Measurements from ENCODE around the gene CCDC122. TPM values are rescaled to one million over a fixed set of nuclear protein-coding genes. Genes with fewer than 3 reads are reported as not detected.

The CCDC122 gene
- total RNA-seq, 4 donors from 2014 or later = 3.5 to 18.0 (median 5.8) TPM

DNA sequence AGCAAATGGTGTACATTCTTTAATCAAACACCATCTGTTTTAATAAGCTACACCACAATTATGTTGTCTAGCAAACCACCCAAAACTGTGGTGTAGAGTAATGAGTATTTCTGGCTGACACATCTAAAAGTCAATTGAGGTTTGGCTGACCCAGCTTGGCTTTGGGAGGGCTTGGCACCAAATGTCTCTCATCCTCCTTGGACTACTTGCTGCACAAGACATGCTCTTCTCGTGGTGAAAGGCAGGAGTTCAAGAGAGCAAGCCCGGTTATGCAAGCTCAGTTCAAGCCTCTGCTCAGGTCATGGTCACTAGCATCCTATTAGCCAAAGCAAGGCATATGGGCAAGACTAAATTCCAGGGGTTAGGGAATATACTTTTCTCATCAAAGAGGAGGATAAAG, 37.3 kb upstream of the CCDC122 start:
- Histone ChIP-seq H3K27ac (no peak overlapping the region), H3K27me3 (no peaks in the 10 kb centered on the region), H3K4me1 (no peaks in the 10 kb centered on the region), H3K9me3 (no peaks in the 10 kb centered on the region), H3K36me3 (no peaks in the 10 kb centered on the region), H3K4me3 (no peak overlapping the region)
- no peak for TF ChIP-seq POLR2A (IDR thresholded peaks at IDR 0.05)
- TF ChIP-seq, protein P1, sequence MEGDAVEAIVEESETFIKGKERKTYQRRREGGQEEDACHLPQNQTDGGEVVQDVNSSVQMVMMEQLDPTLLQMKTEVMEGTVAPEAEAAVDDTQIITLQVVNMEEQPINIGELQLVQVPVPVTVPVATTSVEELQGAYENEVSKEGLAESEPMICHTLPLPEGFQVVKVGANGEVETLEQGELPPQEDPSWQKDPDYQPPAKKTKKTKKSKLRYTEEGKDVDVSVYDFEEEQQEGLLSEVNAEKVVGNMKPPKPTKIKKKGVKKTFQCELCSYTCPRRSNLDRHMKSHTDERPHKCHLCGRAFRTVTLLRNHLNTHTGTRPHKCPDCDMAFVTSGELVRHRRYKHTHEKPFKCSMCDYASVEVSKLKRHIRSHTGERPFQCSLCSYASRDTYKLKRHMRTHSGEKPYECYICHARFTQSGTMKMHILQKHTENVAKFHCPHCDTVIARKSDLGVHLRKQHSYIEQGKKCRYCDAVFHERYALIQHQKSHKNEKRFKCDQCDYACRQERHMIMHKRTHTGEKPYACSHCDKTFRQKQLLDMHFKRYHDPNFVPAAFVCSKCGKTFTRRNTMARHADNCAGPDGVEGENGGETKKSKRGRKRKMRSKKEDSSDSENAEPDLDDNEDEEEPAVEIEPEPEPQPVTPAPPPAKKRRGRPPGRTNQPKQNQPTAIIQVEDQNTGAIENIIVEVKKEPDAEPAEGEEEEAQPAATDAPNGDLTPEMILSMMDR (IDR thresholded peaks at IDR 0.05) = no peak
- intact Hi-C loops (cut with DNase I; ENCODE audit: low total_unique reads) = no loop called here
- no peak for DNase-seq

DNA sequence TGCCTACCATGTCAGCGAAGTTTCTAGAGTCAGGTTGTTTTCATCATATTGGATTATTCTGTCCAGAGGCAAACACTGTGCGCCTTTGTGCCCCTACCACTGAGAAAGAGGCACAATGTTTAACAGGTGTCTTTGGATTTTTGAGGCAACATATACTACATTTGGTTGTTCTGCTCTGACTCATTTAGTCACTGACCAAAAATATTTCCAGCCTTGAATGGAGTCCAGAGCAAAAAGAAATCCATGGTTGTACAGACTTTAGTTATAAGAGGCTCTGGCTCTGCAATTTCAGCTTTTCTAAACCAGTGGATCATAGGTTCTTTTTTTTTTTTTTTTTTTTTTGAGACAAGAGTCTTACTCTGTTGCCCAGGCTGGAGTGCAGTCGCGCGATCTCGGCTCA, 35.9 kb upstream of the CCDC122 start:
- no peak for DNase-seq
- no peak overlapping the region for H3K4me3 ChIP-seq
- TF ChIP-seq, protein P1 (IDR thresholded peaks at IDR 0.05) = no peak
- TF ChIP-seq POLR2A (IDR thresholded peaks at IDR 0.05) = no peak
- H3K4me1 ChIP-seq = no peaks in the 10 kb centered on the region
- no peaks in the 10 kb centered on the region for H3K36me3 ChIP-seq
- intact Hi-C loops (cut with DNase I; ENCODE audit: low total_unique reads) = no loop called here
- H3K9me3 ChIP-seq = no peaks in the 10 kb centered on the region
- no peak overlapping the region for H3K27ac ChIP-seq
- no peaks in the 10 kb centered on the region for H3K27me3 ChIP-seq

DNA sequence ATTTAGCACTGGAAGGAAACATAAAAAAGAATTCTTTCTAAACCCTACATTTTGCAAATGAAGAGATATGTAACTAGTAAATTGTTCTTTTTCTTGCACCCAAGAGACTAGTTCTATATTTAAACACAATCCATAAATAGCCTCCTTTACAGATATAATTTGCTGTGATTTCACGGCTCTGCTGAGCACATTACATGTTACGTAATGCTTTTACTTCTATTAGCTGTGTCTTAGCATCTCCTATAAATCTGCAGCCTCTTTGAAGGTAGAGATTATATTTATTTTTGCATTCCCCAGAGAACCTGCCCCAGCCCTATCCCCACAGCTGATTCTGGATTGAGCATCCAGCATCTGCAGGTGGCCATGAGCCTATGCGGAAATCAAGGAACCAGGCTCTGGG, 32.3 kb upstream of the CCDC122 start:
- intact Hi-C loops (cut with DNase I; ENCODE audit: low total_unique reads) = no loop called here
- Histone ChIP-seq H3K27me3 (no peaks in the 10 kb centered on the region), H3K4me3 (no peak overlapping the region)

DNA sequence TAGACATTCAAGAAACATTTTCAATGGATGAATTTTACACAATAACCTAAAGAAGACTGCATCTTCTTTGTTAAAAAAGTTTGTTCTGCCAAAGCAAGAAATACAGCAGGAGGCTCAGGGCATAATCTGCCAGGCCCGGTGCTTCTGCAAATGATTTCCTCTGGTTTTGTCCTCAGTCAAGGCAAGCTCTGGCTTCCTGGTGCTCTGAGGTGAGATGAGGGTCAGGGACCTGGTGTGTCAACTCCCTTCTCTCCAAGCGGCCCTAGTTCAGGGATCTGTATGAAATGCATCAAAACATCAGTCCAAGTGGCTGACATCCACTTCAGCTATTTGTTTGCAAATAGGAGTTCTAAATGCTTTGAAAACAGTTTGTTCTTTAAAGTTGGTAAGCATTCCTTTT, 31.7 kb upstream of the CCDC122 start:
- H3K27me3 ChIP-seq = no peaks in the 10 kb centered on the region
- no peaks in the 10 kb centered on the region for H3K36me3 ChIP-seq
- no peak for TF ChIP-seq POLR2A (IDR thresholded peaks at IDR 0.05)
- TF ChIP-seq, protein P1 (IDR thresholded peaks at IDR 0.05) = no peak
- no peaks in the 10 kb centered on the region for H3K4me1 ChIP-seq
- H3K4me3 ChIP-seq = no peak overlapping the region
- no peak for DNase-seq
- H3K9me3 ChIP-seq = no peaks in the 10 kb centered on the region
- intact Hi-C loops (cut with DNase I; ENCODE audit: low total_unique reads) = no loop called here
- no peak overlapping the region for H3K27ac ChIP-seq

More for the DNA sequence above, 32.3 kb upstream of the CCDC122 start:
- no peak for DNase-seq
- TF ChIP-seq POLR2A (IDR thresholded peaks at IDR 0.05) = no peak
- TF ChIP-seq, protein P1 (IDR thresholded peaks at IDR 0.05) = no peak
- Histone ChIP-seq H3K4me1 (no peaks in the 10 kb centered on the region), H3K27ac (no peak overlapping the region), H3K9me3 (no peaks in the 10 kb centered on the region), H3K36me3 (no peaks in the 10 kb centered on the region)

DNA sequence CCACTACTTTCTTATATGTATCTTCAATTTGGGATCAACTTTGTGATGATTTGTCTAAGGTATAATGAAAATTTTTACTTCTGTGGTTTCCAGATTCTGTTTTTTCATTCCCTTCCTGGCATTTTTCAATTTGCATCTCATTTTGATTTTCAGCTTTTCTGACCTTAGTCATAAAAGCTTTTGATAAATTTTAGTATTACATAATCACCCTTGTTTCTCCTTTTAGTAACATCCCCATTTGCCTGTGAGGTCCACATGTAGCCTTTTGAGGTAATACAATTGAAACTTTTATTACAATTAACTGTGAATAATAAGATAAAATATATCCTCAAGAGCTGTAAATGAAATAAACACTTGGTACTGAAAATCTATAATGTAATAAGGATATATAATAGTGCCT, 31.3 kb upstream of the CCDC122 start:
- H3K36me3 ChIP-seq = no peaks in the 10 kb centered on the region
- TF ChIP-seq, protein P1 (IDR thresholded peaks at IDR 0.05) = no peak
- no peak for TF ChIP-seq POLR2A (IDR thresholded peaks at IDR 0.05)
- intact Hi-C loops (cut with DNase I; ENCODE audit: low total_unique reads) = no loop called here
- no peak overlapping the region for H3K27ac ChIP-seq
- H3K9me3 ChIP-seq = no peaks in the 10 kb centered on the region
- H3K27me3 ChIP-seq = no peaks in the 10 kb centered on the region
- H3K4me3 ChIP-seq = no peak overlapping the region
- no peaks in the 10 kb centered on the region for H3K4me1 ChIP-seq
- no peak for DNase-seq
